ENCODE measurements around the gene CDNF.
"Not testable (repeated sequence)": the region's sequence is repeated elsewhere in the genome, so short reads cannot be mapped to it uniquely, and the experiment has no call there.

Gene CDNF

DNA sequence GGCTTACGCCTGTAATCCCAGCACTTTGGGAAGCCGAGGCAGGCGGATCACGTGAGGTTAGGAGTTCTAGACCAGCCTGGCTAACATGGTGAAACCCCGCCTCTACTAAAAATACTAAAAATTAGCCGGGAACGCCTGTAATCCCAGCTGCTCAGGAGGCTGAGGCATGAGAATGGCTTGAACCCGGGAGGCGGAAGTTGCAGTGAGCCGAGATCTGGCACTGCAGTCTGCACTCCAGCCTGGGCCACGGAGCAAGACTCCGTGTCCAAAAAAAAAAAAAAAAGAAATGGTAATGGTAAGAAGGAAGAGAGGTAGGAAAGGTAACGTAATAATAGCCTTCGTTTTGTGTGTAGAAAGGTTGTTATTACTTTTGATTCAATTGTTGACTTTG, 1.5 kb upstream of the CDNF start:
- no peak for DNase-seq (ENCODE audit: low read depth in 2 of 3, low spot score in 2 of 3)

GRCh38 chr10:14838582-14839304, 906 bp upstream of the CDNF start:
- no peak for DNase-seq (ENCODE audit: low read depth in 2 of 3, low spot score in 2 of 3)

GRCh38 chr10:14837003-14837756, 657 bp downstream of the CDNF start:
- no peak for DNase-seq (ENCODE audit: low read depth in 2 of 3, low spot score in 2 of 3)

DNA sequence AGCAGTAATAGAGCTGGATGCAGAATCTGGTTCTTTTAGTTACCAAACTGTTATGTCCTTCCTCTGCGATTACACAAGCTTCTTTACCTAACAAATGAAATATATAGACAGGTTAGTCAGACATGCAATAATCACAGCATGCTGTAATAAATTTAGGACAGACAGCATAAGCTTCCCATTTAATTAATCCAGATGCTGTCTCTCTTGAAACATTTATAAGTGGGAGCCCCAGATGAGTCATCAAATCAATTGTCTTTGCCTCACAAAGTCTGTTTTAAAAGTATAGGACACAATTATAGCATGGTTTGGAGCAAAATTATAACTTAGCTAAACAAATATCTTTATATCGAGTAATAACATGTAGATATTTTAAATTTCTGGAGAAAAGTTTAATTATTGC, 1.6 kb downstream of the CDNF start:
- DNase-seq (ENCODE audit: low read depth in 2 of 3, low spot score in 2 of 3), result no peak

- no peak for DNase-seq (ENCODE audit: low read depth in 2 of 3, low spot score in 2 of 3)
These were observed 4.7 kb downstream of the CDNF start for GRCh38 chr10:14833106-14833505.

DNA sequence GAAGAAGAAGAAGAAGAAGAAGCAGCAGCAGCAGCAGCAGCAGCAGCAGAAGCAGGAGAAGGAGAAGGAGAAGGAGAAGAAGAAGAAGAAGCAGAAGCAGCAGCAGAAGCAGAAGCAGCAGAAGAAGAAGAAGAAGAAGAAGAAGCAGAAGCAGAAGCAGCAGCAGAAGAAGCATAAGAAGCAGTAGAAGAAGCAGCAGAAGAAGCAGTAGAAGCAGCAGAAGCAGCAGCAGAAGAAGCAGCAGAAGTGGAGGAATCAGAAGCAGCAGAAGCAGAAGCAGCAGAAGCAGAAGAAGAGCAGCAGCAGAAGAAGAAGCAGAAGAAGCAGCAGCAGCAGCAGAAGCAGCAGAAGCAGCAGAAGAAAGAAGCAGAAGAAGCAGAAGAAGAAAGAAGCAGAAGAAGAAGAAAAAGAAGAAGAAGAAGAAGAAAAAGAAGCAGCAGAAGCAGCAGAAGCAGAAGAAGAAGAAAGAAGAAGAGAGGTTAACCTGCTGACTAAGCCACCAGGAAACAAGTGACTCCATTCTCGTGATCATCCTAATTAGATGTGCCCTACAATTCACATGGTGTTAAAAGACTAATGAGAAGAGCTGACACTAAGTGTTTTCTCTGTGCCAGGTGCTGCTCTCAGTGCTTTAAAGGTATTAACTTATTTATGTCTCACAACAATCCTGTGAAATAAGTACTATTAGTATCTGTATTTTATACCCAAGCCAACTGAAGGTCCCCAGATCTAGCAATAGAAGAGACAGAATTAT, 11.6 kb downstream of the CDNF start:
- no peak for DNase-seq (ENCODE audit: low read depth in 2 of 3, low spot score in 2 of 3)

DNA sequence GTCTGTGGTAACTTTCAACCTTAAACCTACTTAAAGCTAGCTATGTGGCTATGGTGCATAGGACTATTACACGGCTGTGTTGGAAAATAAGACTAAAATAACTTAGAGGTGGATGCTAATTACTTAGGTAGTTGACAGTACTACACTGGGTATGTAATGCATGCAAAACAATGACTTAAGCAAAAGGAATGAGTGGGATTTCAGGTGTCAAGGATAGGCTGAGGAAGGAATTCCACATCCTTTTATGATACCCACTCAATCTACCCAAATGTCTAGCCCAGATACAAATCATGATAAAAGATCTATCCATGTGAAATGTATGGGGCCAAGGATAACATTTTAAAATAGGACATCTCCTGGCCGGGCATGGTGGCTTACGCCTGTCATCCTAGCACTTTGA, 13.9 kb downstream of the CDNF start:
- no peak for DNase-seq (ENCODE audit: low read depth in 2 of 3, low spot score in 2 of 3)

DNA sequence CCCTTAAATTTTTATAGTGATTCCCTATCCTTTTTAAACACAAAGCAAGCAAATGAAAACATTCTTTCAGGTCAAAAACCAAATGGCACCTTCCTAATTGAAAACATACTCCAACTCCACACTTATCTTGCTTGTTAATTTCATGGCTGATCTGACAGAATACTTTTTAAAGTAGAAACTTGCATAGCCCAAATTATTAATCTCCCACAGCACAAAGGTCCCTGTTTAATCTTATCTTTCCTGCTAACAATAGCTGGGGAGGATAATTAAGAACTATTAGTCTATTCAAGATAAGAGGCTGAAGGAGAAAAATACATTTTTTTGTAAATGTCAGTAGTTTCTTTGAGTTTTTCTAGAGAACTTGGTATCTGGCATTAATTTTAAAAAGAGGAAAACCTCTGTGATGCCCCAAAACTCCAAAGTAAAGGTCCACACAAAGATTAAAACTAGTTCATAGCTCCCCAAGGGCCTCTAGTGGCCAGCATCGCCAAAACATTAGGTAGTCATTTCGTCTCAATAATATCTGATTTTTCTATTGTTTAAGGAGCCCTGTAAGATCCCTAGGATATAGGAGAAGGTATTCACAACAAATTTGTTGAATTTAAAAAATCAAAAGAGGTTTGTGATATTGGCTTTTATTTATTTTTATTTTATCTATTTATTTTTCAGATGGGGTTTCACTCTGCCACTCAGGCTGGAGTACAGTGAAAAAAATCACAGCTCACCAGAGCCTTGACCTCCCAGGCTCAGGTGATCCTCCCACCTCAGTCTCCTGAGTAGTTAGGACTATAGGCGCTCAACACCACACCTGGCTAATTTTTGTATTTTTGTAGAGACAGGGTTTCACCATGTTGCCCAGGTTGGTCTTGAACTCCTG, 14.7 kb downstream of the CDNF start:
- DNase-seq (ENCODE audit: low read depth in 2 of 3, low spot score in 2 of 3), result no peak

- DNase-seq (ENCODE audit: low read depth in 2 of 3, low spot score in 2 of 3), result no peak
These were observed 16.0 kb downstream of the CDNF start for GRCh38 chr10:14821635-14822375.

GRCh38 chr10:14820775-14821154, 17.1 kb downstream of the CDNF start:
- DNase-seq (ENCODE audit: low read depth in 2 of 3, low spot score in 2 of 3), result no peak

DNA sequence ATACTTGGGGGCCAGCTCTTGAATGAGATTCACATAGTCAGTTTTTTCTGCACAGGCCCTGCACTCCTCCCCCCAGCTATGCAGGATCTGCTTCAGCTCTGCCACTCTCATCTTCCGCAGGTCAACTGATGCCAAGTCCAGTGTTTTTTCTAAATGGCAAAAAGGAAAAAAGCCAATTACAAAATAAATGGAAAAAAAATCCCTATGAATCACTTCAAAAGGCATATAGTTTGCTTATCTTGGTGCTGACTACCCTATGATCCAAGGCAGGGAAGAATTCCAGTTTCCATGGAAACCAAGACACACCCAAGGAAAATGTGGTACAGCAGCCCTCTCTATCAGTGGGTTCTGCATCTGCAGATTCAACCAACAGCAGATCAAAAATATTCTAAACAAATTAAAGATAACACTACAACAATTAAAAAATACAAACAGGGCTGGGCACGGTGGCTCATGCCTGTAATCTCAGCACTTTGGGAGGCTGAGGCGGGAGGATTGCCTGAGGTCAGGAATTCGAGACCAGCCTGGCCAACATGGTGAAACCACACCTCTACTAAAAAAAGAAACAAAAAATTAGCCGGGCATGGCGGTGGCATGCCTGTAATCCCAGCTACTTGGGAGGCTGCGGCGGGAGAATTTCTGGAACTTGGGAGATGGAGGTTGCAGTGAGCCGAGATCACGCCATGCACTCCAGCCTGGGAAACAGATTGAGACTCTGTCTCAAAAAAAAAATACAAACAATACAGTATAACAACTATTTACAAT, 17.6 kb downstream of the CDNF start:
- no peak for DNase-seq (ENCODE audit: low read depth in 2 of 3, low spot score in 2 of 3)

DNA sequence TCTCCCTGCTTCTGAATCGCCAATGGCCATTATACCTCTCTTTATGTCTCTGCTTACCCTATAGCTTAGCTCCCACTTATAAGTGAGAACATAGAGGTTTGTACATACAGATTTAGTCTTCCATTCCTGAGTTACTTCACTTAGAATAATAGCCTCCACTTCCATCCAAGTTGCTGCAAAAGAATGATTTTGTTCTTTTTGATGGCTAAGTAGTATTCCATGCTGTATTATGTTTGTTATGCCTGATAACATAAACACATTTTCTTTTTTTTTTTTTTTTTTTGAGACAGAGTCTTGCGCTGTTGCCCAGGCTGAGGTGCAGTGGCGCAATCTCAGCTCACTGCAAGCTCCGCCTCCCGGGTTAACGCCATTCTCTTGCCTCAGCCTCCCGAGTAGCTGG, 21.1 kb downstream of the CDNF start:
- DNase-seq (ENCODE audit: low read depth in 2 of 3, low spot score in 2 of 3), result not testable (repeated sequence)

GRCh38 chr10:14815681-14816080, 22.2 kb downstream of the CDNF start:
- DNase-seq (ENCODE audit: low read depth in 2 of 3, low spot score in 2 of 3), result no peak

- no peak for DNase-seq (ENCODE audit: low read depth in 2 of 3, low spot score in 2 of 3)
These were observed 25.6 kb downstream of the CDNF start for GRCh38 chr10:14812271-14812670.

DNA sequence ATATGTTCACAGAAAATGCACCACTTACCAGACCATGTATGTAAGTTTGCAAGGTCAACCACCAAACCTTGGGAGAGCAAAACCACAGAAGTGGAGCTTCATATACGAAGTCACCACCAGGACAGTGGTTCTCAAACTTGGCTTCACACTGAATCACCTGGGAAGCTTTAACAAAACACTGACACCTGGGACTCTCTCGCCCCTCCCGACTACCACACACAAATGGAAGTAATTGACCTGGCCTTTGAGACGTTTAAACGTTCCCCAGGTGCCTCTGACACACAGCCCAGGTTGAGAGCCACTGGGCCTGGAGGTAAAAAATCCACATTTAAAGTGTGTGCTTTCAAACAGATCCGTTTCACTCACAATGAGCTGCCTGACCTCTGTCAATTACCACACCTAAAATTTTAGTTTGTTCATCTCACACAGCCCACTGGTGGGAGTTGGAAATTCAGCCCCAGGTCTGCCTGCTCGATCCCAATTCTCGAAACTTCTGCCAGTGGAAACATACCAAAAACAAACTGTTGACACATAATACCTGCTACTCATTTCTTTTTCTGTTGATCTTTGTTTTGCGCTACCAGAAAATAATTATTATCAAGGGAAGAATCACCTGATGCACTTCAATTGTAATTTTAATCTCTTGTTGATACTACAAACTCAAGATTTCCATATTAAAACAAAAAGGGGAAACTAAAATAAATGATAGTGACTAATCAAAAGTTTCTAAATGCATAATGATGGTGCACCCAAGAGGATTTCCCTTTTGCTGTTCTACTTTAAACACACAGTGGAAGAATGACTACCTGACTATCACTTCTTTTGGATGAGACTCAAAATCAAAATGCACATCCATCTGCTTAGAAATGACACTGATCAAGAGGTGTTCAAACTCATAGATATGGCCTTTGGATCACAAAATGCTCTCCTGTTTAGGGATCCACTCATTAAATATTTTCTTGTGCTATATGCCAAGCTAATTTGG, 26.6 kb downstream of the CDNF start:
- no peak for DNase-seq (ENCODE audit: low read depth in 2 of 3, low spot score in 2 of 3)

GRCh38 chr10:14806318-14806717, 31.5 kb downstream of the CDNF start:
- no peak for DNase-seq (ENCODE audit: low read depth in 2 of 3, low spot score in 2 of 3)

DNA sequence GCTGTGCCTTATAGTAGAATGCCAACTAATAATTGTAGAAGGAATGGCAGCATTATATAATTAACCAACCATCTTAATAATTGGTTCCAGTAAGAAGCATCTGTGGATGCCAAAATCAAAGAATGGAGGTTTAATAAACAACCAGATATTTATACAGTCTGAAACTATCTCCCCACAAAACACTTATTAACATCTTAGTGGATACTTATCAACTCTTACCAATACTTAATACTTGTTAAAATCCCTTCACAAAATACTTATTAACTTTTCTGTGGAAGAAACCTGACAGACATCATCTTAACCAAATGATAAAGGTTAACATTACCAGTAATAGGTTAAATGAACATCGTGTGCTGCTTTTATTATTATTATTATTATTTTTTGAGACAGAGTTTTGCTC, 34.0 kb downstream of the CDNF start:
- no peak for DNase-seq (ENCODE audit: low read depth in 2 of 3, low spot score in 2 of 3)

DNA sequence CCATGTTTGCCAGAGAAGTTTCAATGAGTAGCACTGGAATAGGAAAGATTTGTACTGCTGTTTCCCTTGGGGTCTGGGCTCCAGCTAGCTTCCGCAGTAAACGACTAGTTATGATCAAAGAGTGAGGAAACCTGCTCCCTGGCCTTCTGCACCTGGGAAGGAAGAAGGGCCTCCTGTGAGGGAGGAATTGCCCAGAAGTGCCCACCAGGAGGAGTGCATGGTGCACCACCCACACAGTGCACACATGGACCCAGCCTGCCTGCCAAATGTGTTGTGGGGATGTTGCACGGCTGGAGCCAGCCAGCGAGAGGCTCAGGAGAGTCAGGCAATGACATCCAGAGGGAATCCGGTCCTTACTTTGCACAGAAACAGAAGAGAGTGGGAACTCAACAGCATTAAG, 36.1 kb downstream of the CDNF start:
- DNase-seq (ENCODE audit: low read depth in 2 of 3, low spot score in 2 of 3), result no peak

- DNase-seq (ENCODE audit: low read depth in 2 of 3, low spot score in 2 of 3), result no peak
These were observed 37.4 kb downstream of the CDNF start for GRCh38 chr10:14800397-14800796.

All from activated CD8-positive, alpha-beta memory T cell treated with anti-CD3 and anti-CD28 coated beads for 48 hours (primary cell).